ENCODE measurements around the gene ZNF439.
"Not testable (repeated sequence)": the region's sequence is repeated elsewhere in the genome, so short reads cannot be mapped to it uniquely, and the experiment has no call there.

DNA sequence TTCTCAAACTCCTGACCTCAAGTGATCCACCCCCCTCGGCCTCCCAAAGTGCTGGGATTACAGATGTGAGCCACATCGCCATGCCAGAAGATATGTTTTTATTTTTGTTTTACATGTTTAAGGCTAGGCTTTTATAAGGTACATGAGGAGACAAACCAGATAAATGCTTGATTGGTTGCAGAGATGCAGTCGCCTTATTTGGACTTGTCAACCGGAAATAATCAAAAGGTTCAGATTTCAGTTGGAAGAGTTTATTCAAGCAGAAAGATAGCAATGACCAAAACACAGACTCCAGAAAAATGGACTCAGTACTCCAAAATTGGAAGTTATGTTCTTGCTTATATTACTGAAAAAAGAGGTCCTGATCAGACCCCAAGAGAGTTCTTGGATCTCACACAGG is 1.8 kb downstream of the ZNF439 start:
- TF ChIP-seq YY1 (IDR thresholded peaks at IDR 0.05; ENCODE audit: insufficient read depth, insufficient read length); ZNF274 (IDR thresholded peaks at IDR 0.05; ENCODE audit: low read depth, low read length): not testable (repeated sequence)

All from NT2/D1 (cell line).